CD14-positive monocyte (primary cell): Measurements from ENCODE around the gene RCAN2. TPM values are rescaled to one million over a fixed set of nuclear protein-coding genes. Genes with fewer than 3 reads are reported as not detected.
"Not testable (repeated sequence)": the region's sequence is repeated elsewhere in the genome, so short reads cannot be mapped to it uniquely, and the experiment has no call there.

Experiments
- DNase-seq, 3 donors: peaks; one replicate each; pipeline ENCODE4 v3.0.0-alpha.2; 2011 to 2022
- H2AFZ ChIP-seq: 2 replicates; pipeline ENCODE4 v1.6.0; 2012; ENCODE audit warnings: mild to moderate bottlenecking, low read depth, low read length, inconsistent platforms; ENCODE audit not compliant: insufficient read depth, poor library complexity, severe bottlenecking
- H3K27ac ChIP-seq, 2 donors: 1 replicate in 1 of 2; 2 replicates in 1 of 2; pipeline ENCODE4 v1.5.1; 2012 to 2013; ENCODE audit warnings: low read length in 2 of 2, control low read depth in 1 of 2, inconsistent platforms in 1 of 2, low read depth in 1 of 2, mild to moderate bottlenecking in 1 of 2
- H3K27me3 ChIP-seq, 2 donors: one replicate each; pipeline versions ENCODE4 v1.6.0 to v1.6.1; 2011 to 2013; ENCODE audit warnings: low read length in 2 of 2; ENCODE audit not compliant: control insufficient read depth in 2 of 2, insufficient read depth in 2 of 2
- H3K36me3 ChIP-seq, 2 donors: replicated peaks in 1 of 2; 1 replicate in 1 of 2; 2 replicates in 1 of 2; pipeline versions ENCODE4 v1.5.1 to v1.6.1; 2012 to 2013; ENCODE audit warnings: low read length in 2 of 2, control low read depth in 1 of 2, inconsistent platforms in 1 of 2, mild to moderate bottlenecking in 1 of 2; ENCODE audit not compliant: insufficient read depth in 2 of 2, control insufficient read depth in 1 of 2
- H3K4me1 ChIP-seq, 2 donors: 1 replicate in 1 of 2; 2 replicates in 1 of 2; pipeline versions ENCODE4 v1.5.1 to v1.6.1; 2012 to 2013; ENCODE audit warnings: low read length in 2 of 2, control low read depth in 1 of 2, inconsistent platforms in 1 of 2, mild to moderate bottlenecking in 1 of 2, moderate library complexity in 1 of 2; ENCODE audit not compliant: insufficient read depth in 2 of 2, control insufficient read depth in 1 of 2
- H3K4me2 ChIP-seq: replicated peaks from 2 replicates; pipeline ENCODE3; 2012; ENCODE audit warnings: low read length, moderate library complexity, mild to moderate bottlenecking; ENCODE audit not compliant: poor library complexity, severe bottlenecking; ENCODE audit errors: extremely low read depth
- H3K4me3 ChIP-seq, 3 experiments: fragments of 200-600 bp in 1 of 3; sonication (generic) in 1 of 3; replicated peaks in 1 of 3; 1 replicate in 2 of 3; 2 replicates in 1 of 3; pipeline ENCODE4 v1.5.1; 2011 to 2013; ENCODE audit warnings: low read length in 3 of 3, mild to moderate bottlenecking in 3 of 3, control low read depth in 2 of 3, low read depth in 2 of 3, inconsistent platforms in 1 of 3, moderate library complexity in 1 of 3
- H3K79me2 ChIP-seq: 2 replicates; pipeline ENCODE4 v1.6.0; 2012; ENCODE audit warnings: mild to moderate bottlenecking, control low read depth, inconsistent platforms, low read length, moderate library complexity; ENCODE audit not compliant: insufficient read depth
- H3K9ac ChIP-seq: 2 replicates; pipeline ENCODE4 v1.6.0; 2017; ENCODE audit warnings: low read length, mild to moderate bottlenecking; ENCODE audit not compliant: insufficient read depth, poor library complexity, severe bottlenecking
- H3K9me3 ChIP-seq, 2 donors: replicated peaks in 1 of 2; 1 replicate in 1 of 2; 2 replicates in 1 of 2; pipeline versions ENCODE4 v1.5.1 to v1.6.1; 2012 to 2013; ENCODE audit warnings: low read length in 2 of 2, control low read depth in 1 of 2; ENCODE audit not compliant: control insufficient read depth in 1 of 2, insufficient read depth in 1 of 2
- H4K20me1 ChIP-seq: 2 replicates; pipeline ENCODE4 v1.6.0; 2012; ENCODE audit warnings: mild to moderate bottlenecking, low read length, control low read depth, moderate library complexity; ENCODE audit not compliant: insufficient read depth
- H3K27ac Mint-ChIP-seq, 7 donors: one replicate each; pipeline ENCODE4 v1.8.0; 2020; ENCODE audit warnings: mild to moderate bottlenecking in 7 of 7, mixed read lengths in 7 of 7, moderate library complexity in 6 of 7, inconsistent platforms in 2 of 7
- H3K27me3 Mint-ChIP-seq, 3 donors: one replicate each; pipeline ENCODE4 v1.8.0; 2021 to 2022; ENCODE audit warnings: low read depth in 3 of 3, mild to moderate bottlenecking in 3 of 3, mixed read lengths in 3 of 3, moderate library complexity in 3 of 3, inconsistent platforms in 1 of 3
- H3K36me3 Mint-ChIP-seq, 2 donors: one replicate each; pipeline ENCODE4 v1.8.0; 2020; ENCODE audit warnings: mixed read lengths in 2 of 2, inconsistent platforms in 1 of 2, mild to moderate bottlenecking in 1 of 2
- H3K4me1 Mint-ChIP-seq: one replicate; pipeline ENCODE4 v1.8.0; 2020; ENCODE audit warnings: mild to moderate bottlenecking, mixed read lengths
- H3K4me3 Mint-ChIP-seq, 2 donors: one replicate each; pipeline ENCODE4 v1.8.0; 2020; ENCODE audit warnings: mild to moderate bottlenecking in 2 of 2, mixed read lengths in 2 of 2, moderate library complexity in 1 of 2
- H3K9me3 Mint-ChIP-seq, 7 donors: one replicate each; pipeline ENCODE4 v1.8.0; 2020 to 2022; ENCODE audit warnings: mixed read lengths in 7 of 7, mild to moderate bottlenecking in 6 of 7, moderate library complexity in 6 of 7, inconsistent platforms in 2 of 7
- CTCF ChIP-seq: fragments of 200-600 bp; IDR thresholded peaks from one replicate; pipeline ENCODE4 v1.8.0; 2022; ENCODE audit warnings: antibody characterized with exemption, mild to moderate bottlenecking
- WGBS: methylation state at CpG from one replicate; pipeline ENCODE4 v1.1.5; 2013; ENCODE audit warnings: missing lambda C conversion rate; ENCODE audit not compliant: insufficient coverage; 5-methylcytosine and 5-hydroxymethylcytosine counted together
- intact Hi-C, 2 donors: fragments of 100-400 bp; cut with micrococcal nuclease; formaldehyde crosslinking; loops; one replicate each; pipeline versions ENCODE4 v1.15.0 to v1.15.1; 2023
- polyA plus RNA-seq, 3 donors: library from polyadenylated mRNA; depleted of rRNA in 1 of 3; unstranded in 2 of 3; stranded (reverse) in 1 of 3; fragments of 300-500 nt in 2 of 3; fragments of >200 nt in 1 of 3; fragmentation: Illumina TruSeq in 2 of 3; gene quantifications; 1 replicate in 2 of 3; 2 replicates in 1 of 3; pipeline ENCODE4 v1.2.3, GENCODE V29; 2012 to 2021

The RCAN2 gene
- polyA plus RNA-seq, 3 donors: not detected

- Histone ChIP-seq H3K79me2 (no peaks in the 10 kb centered on the region), H3K27ac (no peak overlapping the region), H3K4me1 (no peaks in the 10 kb centered on the region), H3K27me3 (no peaks in the 10 kb centered on the region), H3K9ac (no peak overlapping the region), H4K20me1 (no peaks in the 10 kb centered on the region), H3K4me3 (no peak overlapping the region), H3K4me2 (no peak overlapping the region), H2AFZ (no peak overlapping the region), H3K9me3 (no peaks in the 10 kb centered on the region), H3K36me3 (no peaks in the 10 kb centered on the region)
- Mint-ChIP-seq H3K27ac (no peak overlapping the region), H3K27me3 (peaks cover 0 to 2% (median 0%) of the 10 kb centered on the region in 3 donors), H3K4me3 (no peak overlapping the region), H3K4me1 (no peaks in the 10 kb centered on the region), H3K9me3 (peaks cover 0 to 5% (median under 1%) of the 10 kb centered on the region in 7 donors), H3K36me3 (no peaks in the 10 kb centered on the region)
- DNase-seq: no peak
- WGBS: no CpG with 5 or more reads among the region's 1 CpG
- TF ChIP-seq CTCF: no peak
- intact Hi-C loops: no loop called here
Measured at GRCh38 chr6:46392294-46392693, 99.0 kb downstream of the RCAN2 start.

- Histone ChIP-seq H3K27ac (no peak overlapping the region), H3K36me3 (no peaks in the 10 kb centered on the region), H3K4me2 (no peak overlapping the region), H3K79me2 (no peaks in the 10 kb centered on the region), H3K9me3 (no peaks in the 10 kb centered on the region), H3K4me3 (no peak overlapping the region), H3K27me3 (no peaks in the 10 kb centered on the region), H3K9ac (no peak overlapping the region), H3K4me1 (no peaks in the 10 kb centered on the region), H2AFZ (no peak overlapping the region), H4K20me1 (no peaks in the 10 kb centered on the region)
- intact Hi-C loops: no loop called here
- Mint-ChIP-seq H3K9me3 (peaks cover 0 to 8% (median 5%) of the 10 kb centered on the region in 7 donors), H3K36me3 (no peaks in the 10 kb centered on the region), H3K27me3 (peaks cover 0 to 2% (median 0%) of the 10 kb centered on the region in 3 donors), H3K27ac (no peak overlapping the region), H3K4me1 (no peaks in the 10 kb centered on the region), H3K4me3 (no peak overlapping the region)
- WGBS: no CpG with 5 or more reads among the region's 4 CpGs
- TF ChIP-seq CTCF: no peak
- DNase-seq: no peak
Measured at GRCh38 chr6:46390153-46390876, 100.9 kb downstream of the RCAN2 start.

GRCh38 chr6:46387728-46388127, 103.5 kb downstream of the RCAN2 start:
- H3K9me3 ChIP-seq, H3K27me3 Mint-ChIP-seq, H3K4me1 Mint-ChIP-seq, DNase-seq, H3K79me2 ChIP-seq, H3K4me3 Mint-ChIP-seq, H3K9ac ChIP-seq, H3K36me3 ChIP-seq, H3K4me3 ChIP-seq, intact Hi-C loops, H3K36me3 Mint-ChIP-seq, H4K20me1 ChIP-seq, H3K4me1 ChIP-seq, H2AFZ ChIP-seq, H3K9me3 Mint-ChIP-seq, H3K27ac Mint-ChIP-seq, H3K4me2 ChIP-seq, H3K27me3 ChIP-seq, H3K27ac ChIP-seq: not testable (repeated sequence)
- no CpG with 5 or more reads among the region's 5 CpGs for WGBS
